BLaER1 treated with 17β-estradiol and CSF1 and Interleukin-3, amounts not matched to agents 10 nM and 100 nM (cell line): Measurements from ENCODE around the gene CCL25.
"Not testable (repeated sequence)": the region's sequence is repeated elsewhere in the genome, so short reads cannot be mapped to it uniquely, and the experiment has no call there.

Experiments
- H3K27ac ChIP-seq, 11 experiments: shearing (Covaris generic); formaldehyde crosslinking; 2 replicates each; pipeline ENCODE4 v1.8.1; 2022
- H3K27me3 ChIP-seq, 11 experiments: shearing (Covaris generic); formaldehyde crosslinking; 2 replicates each; pipeline ENCODE4 v1.8.1; 2022
- H3K36me3 ChIP-seq, 11 experiments: shearing (Covaris generic); formaldehyde crosslinking; 2 replicates each; pipeline ENCODE4 v1.8.1; 2022
- H3K4me1 ChIP-seq, 10 experiments: shearing (Covaris generic); formaldehyde crosslinking; 2 replicates each; pipeline ENCODE4 v1.8.1; 2022
- H3K4me2 ChIP-seq, 11 experiments: shearing (Covaris generic); formaldehyde crosslinking; 2 replicates each; pipeline ENCODE4 v1.8.1; 2022
- H3K4me3 ChIP-seq, 10 experiments: shearing (Covaris generic); formaldehyde crosslinking; 2 replicates each; pipeline ENCODE4 v1.8.1; 2022
- H3K9ac ChIP-seq, 11 experiments: shearing (Covaris generic); formaldehyde crosslinking; 2 replicates each; pipeline ENCODE4 v1.8.1; 2022
- H3K9me3 ChIP-seq, 11 experiments: shearing (Covaris generic); formaldehyde crosslinking; replicated peaks in 1 of 11; 2 replicates each; pipeline ENCODE4 v1.8.1; 2022
- H4K20me1 ChIP-seq, 11 experiments: shearing (Covaris generic); formaldehyde crosslinking; 2 replicates each; pipeline ENCODE4 v1.8.1; 2022
- Cebpa-rat ChIP-seq, 11 experiments: shearing (Covaris generic); IDR thresholded peaks; 2 replicates each; pipeline ENCODE4 v1.8.1; 2022

The CCL25 gene

GRCh38 chr19:8023371-8023770, 29.2 kb upstream of the CCL25 start:
- no peak overlapping the region for H3K4me2 ChIP-seq
- no peak overlapping the region for H3K4me3 ChIP-seq
- no peaks in the 10 kb centered on the region for H3K27me3 ChIP-seq
- no peaks in the 10 kb centered on the region for H3K36me3 ChIP-seq
- H3K9me3 ChIP-seq: no peaks in the 10 kb centered on the region
- H3K27ac ChIP-seq: no peak overlapping the region
- peaks cover 0 to 29% (median 25%) of the 10 kb centered on the region in 10 experiments; a peak in 15 of 20 replicates for H3K4me1 ChIP-seq
- no peak overlapping the region for H3K9ac ChIP-seq
- TF ChIP-seq Cebpa-rat (IDR thresholded peaks at IDR 0.05): no peak
- H4K20me1 ChIP-seq: no peaks in the 10 kb centered on the region

- H3K9ac ChIP-seq, H4K20me1 ChIP-seq, H3K36me3 ChIP-seq, H3K4me2 ChIP-seq, H3K27ac ChIP-seq, H3K4me3 ChIP-seq, H3K9me3 ChIP-seq, H3K27me3 ChIP-seq: not testable (repeated sequence)
- H3K4me1 ChIP-seq: peaks cover 0 to 38% (median 32%) of the 10 kb centered on the region in 10 experiments; a peak in 15 of 20 replicates
Measured at GRCh38 chr19:8024256-8024655, 28.3 kb upstream of the CCL25 start.

GRCh38 chr19:8025316-8025715, 27.2 kb upstream of the CCL25 start:
- H3K27me3 ChIP-seq: no peaks in the 10 kb centered on the region
- H3K4me2 ChIP-seq: no peak overlapping the region
- no peaks in the 10 kb centered on the region for H3K36me3 ChIP-seq
- H3K9me3 ChIP-seq: no peaks in the 10 kb centered on the region
- no peak overlapping the region for H3K27ac ChIP-seq
- TF ChIP-seq Cebpa-rat (IDR thresholded peaks at IDR 0.05): no peak
- no peaks in the 10 kb centered on the region for H4K20me1 ChIP-seq
- no peak overlapping the region for H3K9ac ChIP-seq
- peaks cover 0 to 39% (median 32%) of the 10 kb centered on the region in 10 experiments; a peak in 15 of 20 replicates for H3K4me1 ChIP-seq
- no peak overlapping the region for H3K4me3 ChIP-seq

GRCh38 chr19:8028951-8029491, 23.5 kb upstream of the CCL25 start:
- no peak for TF ChIP-seq Cebpa-rat (IDR thresholded peaks at IDR 0.05)
- Histone ChIP-seq H3K4me3 (no peak overlapping the region), H3K36me3 (no peaks in the 10 kb centered on the region), H3K27me3 (no peaks in the 10 kb centered on the region), H4K20me1 (no peaks in the 10 kb centered on the region), H3K9ac (peak overlapping the region in 1 of 11 experiments; percentile 40; a peak in 1 of 22 replicates), H3K27ac (no peak overlapping the region), H3K9me3 (no peaks in the 10 kb centered on the region), H3K4me1 (peaks cover 0 to 24% (median 17%) of the 10 kb centered on the region in 10 experiments; a peak in 15 of 20 replicates), H3K4me2 (peak overlapping the region in 8 of 11 experiments; percentile 44 to 82 (median 63); a peak in 12 of 22 replicates)

- H3K27me3 ChIP-seq: no peaks in the 10 kb centered on the region
- peaks cover 0 to 24% (median 17%) of the 10 kb centered on the region in 10 experiments; a peak in 15 of 20 replicates for H3K4me1 ChIP-seq
- no peak overlapping the region for H3K27ac ChIP-seq
- TF ChIP-seq Cebpa-rat (IDR thresholded peaks at IDR 0.05): no peak
- H3K9me3 ChIP-seq: no peaks in the 10 kb centered on the region
- no peaks in the 10 kb centered on the region for H4K20me1 ChIP-seq
- no peak overlapping the region for H3K4me2 ChIP-seq
- no peaks in the 10 kb centered on the region for H3K36me3 ChIP-seq
- H3K4me3 ChIP-seq: no peak overlapping the region
- no peak overlapping the region for H3K9ac ChIP-seq
Measured at GRCh38 chr19:8030960-8031359, 21.6 kb upstream of the CCL25 start.

- H3K27ac ChIP-seq, H3K4me3 ChIP-seq: not testable (repeated sequence)
Measured at GRCh38 chr19:8033287-8034177, 19.0 kb upstream of the CCL25 start.

GRCh38 chr19:8034178-8034525, 18.4 kb upstream of the CCL25 start:
- Histone ChIP-seq H4K20me1 (no peaks in the 10 kb centered on the region), H3K4me2 (no peak overlapping the region), H3K27ac (no peak overlapping the region), H3K4me3 (no peak overlapping the region), H3K9ac (no peak overlapping the region), H3K4me1 (peaks cover 0 to 16% (median 3%) of the 10 kb centered on the region in 10 experiments; a peak in 8 of 20 replicates), H3K36me3 (no peaks in the 10 kb centered on the region), H3K9me3 (no peaks in the 10 kb centered on the region), H3K27me3 (no peaks in the 10 kb centered on the region)
- no peak for TF ChIP-seq Cebpa-rat (IDR thresholded peaks at IDR 0.05)

More at GRCh38 chr19:8033287-8034177, 19.0 kb upstream of the CCL25 start:
- H3K27me3 ChIP-seq, H3K36me3 ChIP-seq, H3K4me2 ChIP-seq, H3K9me3 ChIP-seq, H3K9ac ChIP-seq, H4K20me1 ChIP-seq: not testable (repeated sequence)
- H3K4me1 ChIP-seq: peaks cover 0 to 20% (median 9%) of the 10 kb centered on the region in 10 experiments; a peak in 14 of 20 replicates

GRCh38 chr19:8036434-8037099, 16.0 kb upstream of the CCL25 start:
- Histone ChIP-seq H3K9ac (no peak overlapping the region), H3K9me3 (no peaks in the 10 kb centered on the region), H3K4me2 (peak overlapping the region in 2 of 11 experiments; percentile 12 to 31; a peak in 1 of 22 replicates), H3K4me3 (no peak overlapping the region), H3K27me3 (no peaks in the 10 kb centered on the region), H3K36me3 (no peaks in the 10 kb centered on the region), H4K20me1 (no peaks in the 10 kb centered on the region), H3K27ac (no peak overlapping the region), H3K4me1 (peaks cover 0 to 24% (median 6%) of the 10 kb centered on the region in 10 experiments; a peak in 12 of 20 replicates)
- no peak for TF ChIP-seq Cebpa-rat (IDR thresholded peaks at IDR 0.05)

GRCh38 chr19:8038815-8039214, 13.7 kb upstream of the CCL25 start:
- no peak overlapping the region for H3K9ac ChIP-seq
- no peaks in the 10 kb centered on the region for H3K9me3 ChIP-seq
- H3K27me3 ChIP-seq: no peaks in the 10 kb centered on the region
- peaks cover 0 to 25% (median 9%) of the 10 kb centered on the region in 10 experiments; a peak in 12 of 20 replicates for H3K4me1 ChIP-seq
- TF ChIP-seq Cebpa-rat (IDR thresholded peaks at IDR 0.05): no peak
- H3K27ac ChIP-seq: no peak overlapping the region
- no peaks in the 10 kb centered on the region for H3K36me3 ChIP-seq
- no peak overlapping the region for H3K4me2 ChIP-seq
- H4K20me1 ChIP-seq: no peaks in the 10 kb centered on the region
- H3K4me3 ChIP-seq: no peak overlapping the region
